Epidermal melanocyte (primary cell): ENCODE results near the gene OR6J1.
"Not testable (repeated sequence)": the region's sequence is repeated elsewhere in the genome, so short reads cannot be mapped to it uniquely, and the experiment has no call there.

Experiments
- DNase-seq: peaks from one replicate; pipeline ENCODE4 v3.0.0; 2011; ENCODE audit warnings: low spot score; ENCODE audit not compliant: insufficient read length

OR6J1 gene

DNA sequence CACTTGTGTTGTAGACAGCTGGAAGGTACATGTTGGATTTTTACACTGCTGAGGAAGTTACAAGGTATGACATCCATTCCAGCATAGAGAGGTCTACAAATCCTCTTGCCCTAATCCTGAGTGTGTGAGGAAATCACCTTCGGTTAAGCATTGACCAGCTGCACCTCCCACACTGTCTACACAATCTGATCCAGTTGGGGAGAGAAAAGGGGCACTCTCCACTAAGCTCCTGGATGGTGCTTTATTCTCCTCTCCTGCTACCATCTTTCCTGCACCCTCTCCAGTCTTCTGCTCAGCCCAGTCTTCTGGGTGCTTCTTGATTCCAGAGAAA, at the start of gene OR6J1:
TSS of gene OR6J1 (minus strand) at position 48 of the 331 bp plus-strand sequence. CDS start 9,541 bp downstream, outside the sequence.
- DNase-seq, result no peak

DNA sequence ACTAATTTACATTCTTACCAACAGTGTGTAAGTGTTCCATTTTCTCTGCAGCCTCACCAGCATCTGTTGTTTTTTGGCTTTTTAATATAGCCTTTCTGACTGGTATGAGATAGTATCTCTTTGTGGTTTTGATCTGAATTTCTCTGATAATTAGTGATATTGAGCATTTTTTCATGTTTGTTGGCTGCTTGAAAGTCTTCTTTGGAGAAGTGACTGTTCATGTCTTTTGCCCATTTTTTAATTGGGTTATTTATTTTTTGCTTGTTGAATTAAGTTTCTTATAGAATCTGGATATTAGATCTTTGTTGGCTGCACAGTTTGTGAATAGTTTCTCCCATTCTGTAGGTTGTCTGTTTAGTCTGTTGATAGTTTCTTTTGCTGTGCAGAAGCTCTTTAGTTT, 48.0 kb upstream of the OR6J1 start:
- DNase-seq, result no peak

GRCh38 chr14:22691171-22691570, 47.0 kb upstream of the OR6J1 start:
- DNase-seq, result no peak

GRCh38 chr14:22689199-22689598, 45.0 kb upstream of the OR6J1 start:
- no peak for DNase-seq

- DNase-seq, result not testable (repeated sequence)
Observed at GRCh38 chr14:22687969-22688368, 43.8 kb upstream of the OR6J1 start.

DNA sequence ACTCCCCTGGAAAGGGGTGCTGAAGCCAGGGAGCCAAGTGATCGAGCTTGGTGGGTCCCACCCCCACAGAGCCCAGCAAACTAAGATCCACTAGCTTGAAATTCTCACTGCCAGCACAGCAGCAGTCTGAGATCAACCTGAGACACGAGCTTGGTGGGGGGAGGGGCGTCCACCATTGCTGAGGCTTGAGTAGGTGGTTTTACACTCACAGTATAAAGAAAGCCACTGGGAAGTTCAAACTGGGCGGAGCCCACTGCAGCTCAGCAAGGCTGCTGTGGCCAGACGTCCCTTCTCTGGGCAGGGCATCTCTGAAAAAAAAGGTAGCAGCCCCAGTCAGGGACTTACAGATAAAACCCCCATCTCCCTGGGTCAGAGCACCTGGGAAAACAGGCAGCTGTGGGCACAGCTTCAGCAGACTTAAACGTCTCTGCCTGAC, 42.0 kb upstream of the OR6J1 start:
- not testable (repeated sequence) for DNase-seq

- DNase-seq, result no peak
Observed at GRCh38 chr14:22685467-22685866, 41.3 kb upstream of the OR6J1 start.

DNA sequence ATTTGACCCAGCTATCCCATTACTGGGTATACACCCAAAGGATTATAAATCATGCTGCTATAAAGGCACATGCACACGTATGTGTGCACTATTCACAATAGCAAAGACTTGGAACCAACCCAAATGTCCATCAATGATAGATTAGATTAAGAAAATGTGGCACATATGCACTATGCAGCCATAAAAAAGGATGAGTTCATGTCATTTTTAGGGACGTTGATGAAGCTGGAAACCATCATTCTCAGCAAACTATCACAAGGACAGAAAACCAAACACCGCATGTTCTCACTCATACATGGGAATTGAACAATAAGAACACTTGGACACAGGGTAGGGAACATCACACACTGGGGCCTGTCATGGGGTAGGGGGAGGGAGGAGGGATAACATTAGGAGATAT, 39.3 kb upstream of the OR6J1 start:
- DNase-seq, result not testable (repeated sequence)

DNA sequence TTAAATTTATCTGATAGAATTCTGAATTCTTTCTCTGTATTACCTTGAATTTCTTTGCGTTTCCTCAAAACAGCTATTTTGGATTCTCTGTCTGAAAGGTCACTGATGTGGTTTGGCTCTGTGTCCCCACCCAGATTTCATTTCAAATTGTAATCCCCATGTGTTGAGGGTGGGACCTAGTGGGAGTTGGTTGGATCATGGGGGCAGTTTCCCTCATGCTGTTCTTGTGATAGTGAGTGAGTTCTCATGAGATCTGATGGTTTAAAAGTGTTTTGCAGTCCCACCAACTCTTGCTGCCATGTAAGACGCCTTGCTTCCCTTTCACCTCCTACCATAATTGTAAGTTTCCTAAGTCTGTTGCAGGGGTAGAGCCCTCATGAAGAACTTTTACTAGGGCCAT, 34.1 kb upstream of the OR6J1 start:
- DNase-seq, result no peak

DNA sequence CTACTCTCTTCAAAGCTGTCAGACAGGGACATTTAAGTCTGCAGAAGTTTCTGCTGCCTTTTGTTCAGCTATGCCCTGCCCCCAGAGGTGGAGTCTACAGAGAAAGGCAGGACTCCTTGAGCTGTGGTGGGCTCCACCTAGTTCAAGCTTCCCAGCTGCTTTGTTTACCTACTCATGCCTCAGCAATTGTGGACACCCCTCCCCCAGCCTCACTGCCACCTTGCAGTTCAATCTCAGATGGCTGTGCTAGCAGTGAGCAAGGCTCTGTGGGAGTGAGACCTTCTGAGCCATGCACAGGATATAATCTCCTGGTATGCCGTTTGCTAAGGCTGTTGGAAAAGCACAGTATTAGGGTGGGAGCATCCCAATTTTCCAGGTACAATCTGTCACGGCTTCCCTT, 33.4 kb upstream of the OR6J1 start:
- DNase-seq, result not testable (repeated sequence)

- no peak for DNase-seq
Observed at GRCh38 chr14:22671622-22672021, 27.5 kb upstream of the OR6J1 start.

- no peak for DNase-seq
Observed at GRCh38 chr14:22668863-22669262, 24.7 kb upstream of the OR6J1 start.

GRCh38 chr14:22668417-22668816, 24.3 kb upstream of the OR6J1 start:
- no peak for DNase-seq

- no peak for DNase-seq
Observed at GRCh38 chr14:22667881-22668280, 23.7 kb upstream of the OR6J1 start.

GRCh38 chr14:22666203-22666893, 22.2 kb upstream of the OR6J1 start:
- no peak for DNase-seq

DNA sequence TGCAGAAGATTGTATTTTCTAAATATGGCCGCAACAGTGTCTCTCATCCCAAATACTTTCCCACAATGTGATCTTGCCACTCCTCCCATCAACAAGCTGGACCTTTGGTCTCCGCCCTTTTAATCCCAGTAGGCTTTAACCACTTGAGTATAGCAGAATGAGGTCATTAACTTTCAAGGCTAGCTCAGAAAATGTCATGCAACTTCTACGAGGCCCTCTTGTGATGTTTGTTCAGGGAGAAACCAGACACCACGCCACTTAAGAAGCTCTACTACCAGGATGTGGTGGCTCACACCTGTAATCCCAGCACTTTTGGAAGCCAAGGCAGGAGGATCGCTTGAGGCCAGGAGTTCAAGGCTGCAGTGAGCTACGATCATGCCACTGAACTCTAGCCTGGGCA, 20.1 kb upstream of the OR6J1 start:
- no peak for DNase-seq

- DNase-seq, result no peak
Observed at GRCh38 chr14:22660654-22661053, 16.5 kb upstream of the OR6J1 start.

GRCh38 chr14:22658946-22659345, 14.8 kb upstream of the OR6J1 start:
- DNase-seq, result no peak

- DNase-seq, result no peak
Observed at GRCh38 chr14:22657861-22658260, 13.7 kb upstream of the OR6J1 start.

DNA sequence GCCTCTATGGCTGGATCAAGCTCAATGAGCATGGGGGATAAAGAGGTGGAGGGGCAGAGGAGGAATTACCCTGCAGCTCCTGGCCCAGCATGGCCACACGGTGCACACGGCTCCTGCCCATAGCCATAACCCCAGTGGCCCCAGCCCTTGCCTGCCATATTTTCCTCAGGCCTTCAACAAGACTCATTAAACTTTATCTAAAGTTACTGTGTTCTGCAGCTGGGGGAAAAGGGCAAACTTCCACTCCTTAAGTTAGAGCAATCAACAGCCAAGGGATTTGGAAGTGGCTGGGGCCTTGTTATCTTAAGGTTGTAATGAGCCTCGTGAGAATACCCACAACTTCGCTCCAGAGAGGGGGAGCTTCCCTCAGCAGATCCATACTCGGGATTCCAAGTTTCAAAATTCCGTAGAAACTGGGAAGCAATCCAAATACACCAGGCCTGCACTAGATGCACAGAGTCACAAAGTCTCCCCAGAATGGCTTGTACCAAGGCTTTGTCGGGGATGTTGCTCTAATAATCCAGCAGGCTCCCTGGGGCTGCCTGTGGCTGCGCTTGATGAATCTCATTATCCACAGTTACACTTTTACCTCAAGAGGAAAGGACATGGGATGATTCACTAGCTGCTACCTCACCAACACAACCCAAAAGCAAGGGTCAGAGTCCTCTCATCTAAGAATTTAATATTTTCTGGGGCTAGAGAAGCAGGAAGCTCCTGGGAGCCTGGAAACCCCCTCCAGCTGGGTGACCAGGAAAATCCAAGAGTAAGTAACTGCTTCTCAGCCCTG, 13.0 kb upstream of the OR6J1 start:
- DNase-seq, result no peak

DNA sequence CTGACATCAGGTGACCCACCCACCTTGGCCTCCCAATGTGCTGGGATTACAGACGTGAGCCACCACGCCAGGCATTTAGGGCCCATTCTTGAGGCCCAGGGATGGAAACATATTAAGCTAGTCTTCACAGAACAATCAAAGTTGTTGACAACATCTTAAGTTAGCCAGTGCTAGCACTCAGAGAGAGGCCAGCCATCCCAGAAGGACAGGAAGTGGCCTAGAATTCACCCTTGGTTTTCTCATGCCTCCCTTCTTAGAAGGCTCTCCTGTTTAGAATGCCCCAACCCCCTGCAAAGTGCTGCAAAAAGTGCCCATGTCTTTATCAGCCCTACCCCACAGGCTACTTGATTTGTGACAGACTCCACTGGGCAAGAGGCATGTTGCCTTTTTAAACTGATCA, 12.1 kb upstream of the OR6J1 start:
- DNase-seq, result no peak

DNA sequence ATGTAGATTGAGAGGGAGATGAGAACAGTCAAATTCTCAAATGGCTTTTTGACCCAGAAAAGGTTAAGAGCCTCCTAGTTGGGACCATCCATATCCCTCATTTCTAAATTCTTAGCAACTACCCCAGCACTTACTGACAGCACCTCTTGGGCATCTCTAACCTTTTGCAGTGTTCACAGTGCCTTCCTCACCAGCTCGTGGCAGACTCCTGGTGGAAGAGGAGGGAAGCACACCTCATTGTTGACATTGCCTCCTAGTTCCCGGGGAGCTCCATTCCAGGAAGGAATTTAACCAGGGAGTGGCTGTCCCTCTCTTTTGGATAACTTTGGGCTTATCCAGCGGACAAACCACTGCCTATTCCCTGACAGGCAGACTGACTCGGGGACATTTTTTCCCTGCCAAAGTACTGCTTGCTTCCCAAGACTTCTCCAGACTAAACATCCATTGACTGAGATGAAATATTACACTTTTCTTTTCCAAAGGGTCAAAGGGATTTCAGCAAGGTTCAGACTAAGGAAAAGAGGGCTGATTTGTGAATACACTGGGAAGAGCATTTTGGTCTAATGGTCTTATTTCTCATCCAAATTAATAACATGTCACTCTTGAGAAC, 9.0 kb upstream of the OR6J1 start:
- peak; percentile 57 for DNase-seq

- no peak for DNase-seq
Observed at GRCh38 chr14:22651586-22651985, 7.4 kb upstream of the OR6J1 start.
